Uterus (tissue), 2 donors: ENCODE measurements around the gene PPP1R16B.

Experiments
- POLR2A ChIP-seq, 2 donors: fragments of 450-650 bp; IDR thresholded peaks; one replicate each; pipeline ENCODE4 v1.6.1; 2016; ENCODE audit warnings: antibody characterized with exemption in 2 of 2, mild to moderate bottlenecking in 1 of 2, moderate library complexity in 1 of 2
- TF ChIP-seq, protein P1 (sequence below), 4 experiments: fragments of 200-600 bp in 2 of 4; fragments of 450-650 bp in 2 of 4; sonication (generic) in 2 of 4; IDR thresholded peaks; one replicate each; pipeline ENCODE4 v1.5.1; 2016 to 2019; ENCODE audit warnings: antibody characterized with exemption in 4 of 4, mild to moderate bottlenecking in 2 of 4, moderate library complexity in 1 of 4

DNA sequence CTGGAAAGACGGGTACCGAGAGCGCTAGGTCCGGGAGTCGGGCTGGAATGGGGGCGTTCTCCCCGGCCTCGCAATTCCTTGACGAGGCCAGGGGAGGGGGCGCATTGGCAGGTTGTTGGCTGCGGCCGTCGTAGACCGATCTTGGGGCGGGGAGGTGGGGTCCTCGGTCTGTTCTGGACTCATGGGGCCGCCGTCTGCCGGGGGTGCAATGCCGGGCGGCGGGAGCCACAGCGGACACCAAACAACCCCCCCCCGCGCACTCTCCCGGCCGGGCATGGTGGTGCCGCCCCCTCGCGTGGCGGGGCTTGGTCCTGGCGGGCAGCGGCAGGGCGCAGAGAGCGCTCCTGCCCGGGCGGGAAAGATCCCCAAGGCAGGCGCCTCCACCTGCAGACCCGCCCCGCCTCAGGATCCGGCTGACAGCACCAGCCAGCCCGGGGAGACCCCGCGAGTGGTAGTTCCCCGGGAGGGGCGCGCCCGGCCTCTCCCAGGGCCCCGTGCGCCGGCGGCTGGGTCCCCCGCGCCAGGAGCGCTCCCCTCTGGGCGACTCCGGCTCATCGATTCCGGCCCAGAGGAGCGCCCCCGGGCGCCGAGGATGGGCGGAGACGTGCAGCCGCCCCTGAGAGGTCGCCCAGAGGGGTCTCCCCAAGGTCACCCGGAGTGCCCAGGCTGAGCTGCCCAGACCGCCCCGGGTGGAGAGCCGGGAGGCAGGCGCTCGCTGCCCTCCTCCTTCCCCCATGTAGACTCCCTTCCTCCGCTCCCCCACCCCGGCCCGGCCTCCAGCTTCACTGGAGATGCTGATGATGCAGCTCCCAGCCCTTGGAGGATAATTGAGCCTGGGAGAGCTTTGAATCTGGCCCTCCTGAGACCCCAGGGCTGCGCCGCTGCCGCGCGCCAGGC, 709 bp downstream of the PPP1R16B start:
- TF ChIP-seq, protein P1, sequence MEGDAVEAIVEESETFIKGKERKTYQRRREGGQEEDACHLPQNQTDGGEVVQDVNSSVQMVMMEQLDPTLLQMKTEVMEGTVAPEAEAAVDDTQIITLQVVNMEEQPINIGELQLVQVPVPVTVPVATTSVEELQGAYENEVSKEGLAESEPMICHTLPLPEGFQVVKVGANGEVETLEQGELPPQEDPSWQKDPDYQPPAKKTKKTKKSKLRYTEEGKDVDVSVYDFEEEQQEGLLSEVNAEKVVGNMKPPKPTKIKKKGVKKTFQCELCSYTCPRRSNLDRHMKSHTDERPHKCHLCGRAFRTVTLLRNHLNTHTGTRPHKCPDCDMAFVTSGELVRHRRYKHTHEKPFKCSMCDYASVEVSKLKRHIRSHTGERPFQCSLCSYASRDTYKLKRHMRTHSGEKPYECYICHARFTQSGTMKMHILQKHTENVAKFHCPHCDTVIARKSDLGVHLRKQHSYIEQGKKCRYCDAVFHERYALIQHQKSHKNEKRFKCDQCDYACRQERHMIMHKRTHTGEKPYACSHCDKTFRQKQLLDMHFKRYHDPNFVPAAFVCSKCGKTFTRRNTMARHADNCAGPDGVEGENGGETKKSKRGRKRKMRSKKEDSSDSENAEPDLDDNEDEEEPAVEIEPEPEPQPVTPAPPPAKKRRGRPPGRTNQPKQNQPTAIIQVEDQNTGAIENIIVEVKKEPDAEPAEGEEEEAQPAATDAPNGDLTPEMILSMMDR (IDR thresholded peaks at IDR 0.05), result no peak
- no peak for TF ChIP-seq POLR2A (IDR thresholded peaks at IDR 0.05)
